Measurements from ENCODE around the gene ENDOD1. TPM values are rescaled to one million over a fixed set of nuclear protein-coding genes. Genes with fewer than 3 reads are reported as not detected.

ENDOD1 gene
- total RNA-seq, 1 donor from 2014 or later = 29.3 TPM

- DNase-seq (ENCODE audit: low read depth, low spot score) = no peak
Measured at GRCh38 chr11:95166781-95167180, 77.1 kb downstream of the ENDOD1 start.

DNA sequence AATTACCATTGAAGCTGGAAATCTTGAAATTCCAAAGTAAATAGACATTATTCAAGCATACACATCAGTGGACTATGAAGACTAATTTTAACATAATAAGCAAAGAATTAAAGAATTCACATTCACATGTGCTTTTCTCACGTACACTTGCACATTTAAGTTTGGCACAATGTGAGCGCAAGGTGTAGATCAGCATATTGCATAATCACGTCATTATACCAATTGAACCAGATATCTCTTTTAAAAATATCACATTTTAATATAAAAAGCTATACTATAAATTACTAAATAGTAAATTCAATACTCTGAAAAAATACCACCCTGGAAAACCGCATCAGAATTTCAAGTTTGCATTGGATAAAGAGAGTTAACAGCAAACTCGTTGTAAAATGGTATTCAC lies 80.6 kb downstream of the ENDOD1 start:
- no peak for DNase-seq (ENCODE audit: low read depth, low spot score)

GRCh38 chr11:95175818-95176380 lies 86.3 kb downstream of the ENDOD1 start:
- no peak for DNase-seq (ENCODE audit: low read depth, low spot score)

Other genes with a start within 250 kb of the ENDOD1 start
- gene CWC15, start 116.3 kb upstream of the ENDOD1 start, total RNA-seq = 36.7 and 40.3 TPM in 2 replicates
- 0.21 and 0.73 TPM in 2 replicates for gene KDM4D, start 116.1 kb upstream of the ENDOD1 start, total RNA-seq
- gene KDM4E, start 64.6 kb upstream of the ENDOD1 start, total RNA-seq = not detected in 2 replicates
- not detected in 2 replicates for gene KDM4F, start 40.4 kb upstream of the ENDOD1 start, total RNA-seq
- gene SRSF8, start 22.9 kb upstream of the ENDOD1 start, total RNA-seq = 17.6 and 19.1 TPM in 2 replicates
- 1.7 and 16.5 TPM in 2 replicates for gene SESN3, start 141.4 kb downstream of the ENDOD1 start, total RNA-seq